RWPE1 (cell line): ENCODE results near the gene SLC45A2.

Experiments
- CTCF ChIA-PET: fragments of 350-600 bp; sonication (Branson Sonifier 250); formaldehyde crosslinking; extraction: SDS; loops from one replicate; lab custom pipeline; 2021; lab: Yijun Ruan, JAX
- POLR2A ChIA-PET: fragments of 400-600 bp; formaldehyde crosslinking; extraction: SDS; loops from one replicate; lab custom pipeline; 2020; ENCODE audit warnings: antibody characterized with exemption; ENCODE audit not compliant: low non-redundant PET; lab: Yijun Ruan, JAX
- DNase-seq: peaks from one replicate; pipeline ENCODE4 v3.0.0; 2012; ENCODE audit warnings: low spot score
- H3K27ac ChIP-seq: fragments of 450-650 bp; 2 replicates; pipeline ENCODE4 v1.5.1; 2017
- CTCF ChIP-seq: fragments of 450-650 bp; conservative IDR thresholded peaks from 2 replicates; pipeline ENCODE4 v1.5.1; 2017; ENCODE audit warnings: low read depth, mild to moderate bottlenecking

SLC45A2 gene

GRCh38 chr5:34009610-34010009, 25.1 kb upstream of the SLC45A2 start:
- no peak for TF ChIP-seq CTCF
- ChIA-PET CTCF (no interaction called here), POLR2A (no interaction called here)
- DNase-seq, result no peak
- no peak overlapping the region for H3K27ac ChIP-seq

- POLR2A ChIA-PET, result no interaction called here
- no peak for TF ChIP-seq CTCF
- CTCF ChIA-PET, result interaction anchor here (0.6 kb wide), 1 partner anchor 9 kb away, joined by 4 read pairs; no protein-coding TSS in a partner anchor
- DNase-seq, result no peak
- no peak overlapping the region for H3K27ac ChIP-seq
Observed at GRCh38 chr5:34008802-34009201, 24.3 kb upstream of the SLC45A2 start.

GRCh38 chr5:34007621-34008600, 23.4 kb upstream of the SLC45A2 start, which contains the start of gene AMACR:
TSS of gene AMACR (minus strand) at chr5:34008050. CDS start at chr5:34008019, 31 bp downstream.
- POLR2A ChIA-PET, result no interaction called here
- peak within 1 kb of the TSS; percentile 94 for H3K27ac ChIP-seq
- CTCF ChIA-PET, result interaction anchor here (0.5 to 0.6 kb wide), 2 partner anchors 9 to 114 kb away, joined by 3 to 4 read pairs; no protein-coding TSS in a partner anchor
- peak; percentile 95 for DNase-seq
- TF ChIP-seq CTCF, result no peak

GRCh38 chr5:34007201-34007620, 22.7 kb upstream of the SLC45A2 start:
- TF ChIP-seq CTCF, result no peak
- peak overlapping the region; percentile 94 for H3K27ac ChIP-seq
- ChIA-PET CTCF (no interaction called here), POLR2A (no interaction called here)
- peak; percentile 13 for DNase-seq

- CTCF ChIA-PET, result interaction anchor here (0.9 kb wide), 1 partner anchor 8 kb away, joined by 3 read pairs; no protein-coding TSS in a partner anchor
Observed at GRCh38 chr5:34005681-34006080, 21.2 kb upstream of the SLC45A2 start.

More at GRCh38 chr5:34005681-34006080, 21.2 kb upstream of the SLC45A2 start:
- POLR2A ChIA-PET, result no interaction called here
- TF ChIP-seq CTCF, result no peak
- H3K27ac ChIP-seq, result no peak overlapping the region
- DNase-seq, result no peak
